WTC11 (cell line): ENCODE data around the gene FHIP1A. TPM values are rescaled to one million over a fixed set of nuclear protein-coding genes. Genes with fewer than 3 reads are reported as not detected.

Source experiments
- ATAC-seq: fragments of 200-7000 bp; cut with Tn5 transposase; 2 replicates; pipeline ENCODE4 v1.10.0; 2021; ENCODE audit warnings: mild to moderate bottlenecking, moderate library complexity
- CTCF ChIA-PET: fragments of 300-600 bp; sonication (Branson Sonifier 250); formaldehyde crosslinking; loops from one replicate; lab custom pipeline; 2021; ENCODE audit warnings: antibody characterized with exemption; lab: Charles Lee
- POLR2A ChIA-PET: fragments of 350-600 bp; sonication (Branson Sonifier 250); formaldehyde crosslinking; loops from one replicate; lab custom pipeline; 2021; ENCODE audit warnings: antibody characterized with exemption; lab: Charles Lee
- DNase-seq: peaks from one replicate; pipeline ENCODE4 v3.0.0; 2021; ENCODE audit warnings: low spot score
- H3K27ac Mint-ChIP-seq: 2 replicates; pipeline ENCODE4 v1.8.0; 2021; ENCODE audit warnings: mixed read lengths
- H3K27me3 Mint-ChIP-seq: 2 replicates; pipeline ENCODE4 v1.8.0; 2021; ENCODE audit warnings: low read depth, mild to moderate bottlenecking, moderate library complexity, mixed read lengths
- H3K36me3 Mint-ChIP-seq: 2 replicates; pipeline ENCODE4 v1.8.0; 2021; ENCODE audit warnings: mixed read lengths
- H3K4me1 Mint-ChIP-seq: 2 replicates; pipeline ENCODE4 v1.8.0; 2022; ENCODE audit warnings: mixed read lengths
- H3K4me3 Mint-ChIP-seq: 2 replicates; pipeline ENCODE4 v1.8.0; 2021; ENCODE audit warnings: mild to moderate bottlenecking, moderate library complexity, mixed read lengths
- H3K9me3 Mint-ChIP-seq: 2 replicates; pipeline ENCODE4 v1.8.0; 2021; ENCODE audit warnings: mixed read lengths
- AR ChIP-seq: fragments of 250-450 bp; sonication (Bioruptor Pico); IDR thresholded peaks from 2 replicates; pipeline ENCODE4 v1.9.0; 2021; ENCODE audit warnings: mild to moderate bottlenecking
- CREB1 ChIP-seq: sonication (generic); formaldehyde crosslinking; IDR thresholded peaks from 2 replicates; pipeline ENCODE4 v1.8.0; 2023; ENCODE audit warnings: mild to moderate bottlenecking, missing genetic modification reagents
- CTCF ChIP-seq: fragments of 200-600 bp; IDR thresholded peaks from 2 replicates; pipeline ENCODE4 v1.8.0; 2022; ENCODE audit warnings: antibody characterized with exemption
- E2F4 ChIP-seq: sonication (generic); formaldehyde crosslinking; IDR thresholded peaks from 2 replicates; pipeline ENCODE4 v1.8.1; 2022; ENCODE audit warnings: low read depth, mild to moderate bottlenecking, moderate library complexity, missing genetic modification reagents, borderline replicate concordance
- ELF4 ChIP-seq: sonication (generic); formaldehyde crosslinking; IDR thresholded peaks from 2 replicates; pipeline ENCODE4 v1.8.1; 2022; ENCODE audit warnings: low read depth, mild to moderate bottlenecking, moderate library complexity, missing genetic modification reagents
- ERG ChIP-seq: fragments of 250-450 bp; sonication (Bioruptor Pico); IDR thresholded peaks from 2 replicates; pipeline ENCODE4 v1.8.0; 2021; ENCODE audit warnings: mild to moderate bottlenecking
- FOXP4 ChIP-seq: sonication (generic); formaldehyde crosslinking; IDR thresholded peaks from 2 replicates; pipeline ENCODE4 v1.8.0; 2022; ENCODE audit warnings: mild to moderate bottlenecking, missing genetic modification reagents
- IRF1 ChIP-seq: sonication (generic); formaldehyde crosslinking; IDR thresholded peaks from 2 replicates; pipeline ENCODE4 v1.8.0; 2023; ENCODE audit warnings: missing genetic modification reagents
- JAZF1 ChIP-seq: fragments of 250-450 bp; sonication (Bioruptor Pico); IDR thresholded peaks from 2 replicates; pipeline ENCODE4 v1.9.0; 2021; ENCODE audit warnings: moderate library complexity, mild to moderate bottlenecking, inconsistent platforms
- RELA ChIP-seq: sonication (generic); formaldehyde crosslinking; IDR thresholded peaks from 2 replicates; pipeline ENCODE4 v1.8.1; 2022; ENCODE audit warnings: missing genetic modification reagents, mild to moderate bottlenecking, borderline replicate concordance
- SOX15 ChIP-seq: fragments of 250-450 bp; sonication (Bioruptor Pico); IDR thresholded peaks from 2 replicates; pipeline ENCODE4 v1.9.0; 2021; ENCODE audit warnings: mild to moderate bottlenecking
- USF1 ChIP-seq: sonication (generic); formaldehyde crosslinking; IDR thresholded peaks from 2 replicates; pipeline ENCODE4 v1.8.0; 2022; ENCODE audit warnings: mild to moderate bottlenecking, missing genetic modification reagents
- USF2 ChIP-seq: sonication (generic); formaldehyde crosslinking; IDR thresholded peaks from 2 replicates; pipeline ENCODE4 v1.8.1; 2023; ENCODE audit warnings: mild to moderate bottlenecking, missing genetic modification reagents, moderate library complexity
- ZNF232 ChIP-seq: sonication (generic); formaldehyde crosslinking; IDR thresholded peaks from 2 replicates; pipeline ENCODE4 v1.8.0; 2022; ENCODE audit warnings: mild to moderate bottlenecking, missing genetic modification reagents
- ZNF263 ChIP-seq: sonication (generic); formaldehyde crosslinking; IDR thresholded peaks from 2 replicates; pipeline ENCODE4 v1.8.1; 2022; ENCODE audit warnings: low read depth, mild to moderate bottlenecking, moderate library complexity, missing genetic modification reagents
- ZNF416 ChIP-seq: fragments of 250-450 bp; sonication (Bioruptor Pico); IDR thresholded peaks from 2 replicates; pipeline ENCODE4 v1.9.0; 2021; ENCODE audit warnings: mild to moderate bottlenecking, inconsistent platforms
- total RNA-seq: library from RNA; stranded (reverse); gene quantifications from 3 replicates; pipeline ENCODE4 v1.2.3, GENCODE V29; 2021

FHIP1A gene
- total RNA-seq, 1 experiment from 2014 or later: 68.6 TPM

GRCh38 chr4:151361126-151361525, 47.9 kb upstream of the FHIP1A start:
- POLR2A ChIA-PET: no interaction called here
- H3K36me3 Mint-ChIP-seq: no peaks in the 10 kb centered on the region

GRCh38 chr4:151361966-151362365, 47.0 kb upstream of the FHIP1A start:
- ChIA-PET CTCF (interaction anchor here (0.8 to 2.6 kb wide), 16 partner anchors 13 to 685 kb away, joined by 3 to 13 read pairs (median 4); partner anchors contain the start of genes PRSS48 and SH3D19), POLR2A (interaction anchor here (0.6 to 1.1 kb wide), 2 partner anchors 47 to 62 kb away, joined by 4 to 6 read pairs; partner anchors contain the start of gene FHIP1A)
- no peak for DNase-seq
- H3K27ac Mint-ChIP-seq: no peak overlapping the region
- no peaks in the 10 kb centered on the region for H3K36me3 Mint-ChIP-seq
- H3K4me3 Mint-ChIP-seq: no peak overlapping the region
- no peak for ATAC-seq
- H3K4me1 Mint-ChIP-seq: peaks cover 7% of the 10 kb centered on the region; the same call in 1 of the 2 replicates
- TF ChIP-seq ELF4 (CRISPR knock-in tag): no peak
- TF ChIP-seq FOXP4 (CRISPR knock-in tag): no peak
- no peak for TF ChIP-seq ERG (CRISPR knock-in tag)
- TF ChIP-seq CTCF: no peak
- no peak for TF ChIP-seq ZNF416 (CRISPR knock-in tag)
- no peak for TF ChIP-seq E2F4
- TF ChIP-seq USF2 (CRISPR knock-in tag): no peak
- no peak for TF ChIP-seq SOX15
- no peaks in the 10 kb centered on the region for H3K27me3 Mint-ChIP-seq
- H3K9me3 Mint-ChIP-seq: no peaks in the 10 kb centered on the region

More at GRCh38 chr4:151361126-151361525, 47.9 kb upstream of the FHIP1A start:
- no peak for ATAC-seq
- TF ChIP-seq AR (CRISPR knock-in tag): no peak
- TF ChIP-seq USF1 (CRISPR knock-in tag): no peak
- TF ChIP-seq ZNF263 (CRISPR knock-in tag): no peak
- TF ChIP-seq RELA (CRISPR knock-in tag): no peak
- no peak for TF ChIP-seq CREB1 (CRISPR knock-in tag)
- no peak for TF ChIP-seq JAZF1 (CRISPR knock-in tag)
- no peak for TF ChIP-seq ZNF232 (CRISPR knock-in tag)
- TF ChIP-seq IRF1 (CRISPR knock-in tag): no peak
- TF ChIP-seq, all 79 proteins: peak for 0
- Mint-ChIP-seq H3K27me3 (no peaks in the 10 kb centered on the region), H3K4me3 (no peak overlapping the region), H3K27ac (no peak overlapping the region), H3K4me1 (peaks cover 7% of the 10 kb centered on the region; the same call in 1 of the 2 replicates), H3K9me3 (no peaks in the 10 kb centered on the region)
- CTCF ChIA-PET: no interaction called here
- DNase-seq: no peak
